Skin epidermis (tissue), 12 donors: ENCODE data around the gene IQSEC3.
"Not testable (repeated sequence)": the region's sequence is repeated elsewhere in the genome, so short reads cannot be mapped to it uniquely, and the experiment has no call there.

Experiments
- H3K27ac ChIP-seq, 21 experiments: fragments of 200-600 bp; sonication (generic) in 11 of 21; one replicate each; pipeline ENCODE4 v1.5.0; 2020; ENCODE audit warnings: mild to moderate bottlenecking in 3 of 21, inconsistent platforms in 2 of 21, moderate library complexity in 2 of 21
- H3K4me3 ChIP-seq, 7 experiments: fragments of 200-600 bp; sonication (generic) in 2 of 7; one replicate each; pipeline ENCODE4 v1.5.0; 2020; ENCODE audit warnings: inconsistent platforms in 2 of 7, mild to moderate bottlenecking in 2 of 7, moderate library complexity in 1 of 7

IQSEC3 gene

DNA sequence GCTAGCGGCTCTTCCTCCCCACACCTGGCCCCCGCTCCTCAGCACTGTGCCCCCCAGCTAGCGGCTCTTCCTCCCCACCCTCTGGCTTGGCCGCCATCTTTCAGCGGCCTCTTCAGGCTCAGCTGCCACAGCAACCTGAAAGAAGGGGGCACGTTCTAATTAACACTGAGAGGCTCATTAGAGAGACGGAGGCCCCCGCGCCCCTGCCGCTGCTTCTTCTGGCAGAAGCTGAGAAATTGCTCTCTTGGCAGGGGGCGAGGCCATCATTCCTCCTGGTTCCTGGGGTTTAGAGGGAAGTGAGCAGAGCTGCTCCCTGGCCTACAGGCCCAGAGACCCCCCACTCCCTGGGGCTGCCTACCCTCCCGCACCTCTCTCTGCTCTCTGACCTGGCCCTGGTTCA, 64.4 kb downstream of the IQSEC3 start:
- Histone ChIP-seq H3K27ac (no peak overlapping the region), H3K4me3 (no peak overlapping the region)

DNA sequence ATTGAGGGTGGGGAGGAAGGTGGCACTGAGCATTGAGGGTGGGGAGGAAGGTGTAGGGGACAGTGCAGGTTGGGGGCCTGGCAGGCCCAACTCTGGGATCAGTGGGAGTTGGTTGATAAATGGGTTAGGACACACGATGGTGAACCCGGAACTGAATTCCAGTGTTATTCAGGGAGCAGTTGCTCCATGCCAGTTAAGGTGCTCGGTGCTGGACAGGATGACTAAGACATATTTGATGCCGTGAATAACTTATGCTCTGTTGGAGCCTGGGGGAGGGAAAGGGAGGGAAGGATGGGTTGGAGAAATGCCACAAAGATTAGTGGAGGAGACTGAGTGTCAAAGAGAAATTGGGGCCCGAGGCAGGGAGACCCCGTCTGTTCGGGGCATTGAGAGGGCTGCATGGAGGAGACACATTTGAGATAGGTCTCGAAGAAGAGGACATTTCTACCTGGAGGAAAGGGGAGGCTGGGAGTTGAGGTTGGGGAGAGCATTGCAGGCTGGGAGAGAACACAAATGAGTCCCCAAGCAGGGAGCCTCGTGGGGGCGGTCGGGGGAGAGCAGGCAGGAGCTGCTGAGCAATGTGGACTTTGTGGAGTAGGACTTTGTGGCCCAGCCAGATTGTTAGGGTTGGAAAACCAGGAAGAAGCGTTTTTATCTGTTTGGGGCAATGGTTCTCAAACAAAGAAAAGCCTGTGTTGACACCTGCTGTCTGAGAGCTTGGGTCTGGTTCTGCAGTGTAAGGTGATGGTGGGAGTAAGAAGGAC, 65.3 kb downstream of the IQSEC3 start:
- Histone ChIP-seq H3K27ac (no peak overlapping the region), H3K4me3 (no peak overlapping the region)

DNA sequence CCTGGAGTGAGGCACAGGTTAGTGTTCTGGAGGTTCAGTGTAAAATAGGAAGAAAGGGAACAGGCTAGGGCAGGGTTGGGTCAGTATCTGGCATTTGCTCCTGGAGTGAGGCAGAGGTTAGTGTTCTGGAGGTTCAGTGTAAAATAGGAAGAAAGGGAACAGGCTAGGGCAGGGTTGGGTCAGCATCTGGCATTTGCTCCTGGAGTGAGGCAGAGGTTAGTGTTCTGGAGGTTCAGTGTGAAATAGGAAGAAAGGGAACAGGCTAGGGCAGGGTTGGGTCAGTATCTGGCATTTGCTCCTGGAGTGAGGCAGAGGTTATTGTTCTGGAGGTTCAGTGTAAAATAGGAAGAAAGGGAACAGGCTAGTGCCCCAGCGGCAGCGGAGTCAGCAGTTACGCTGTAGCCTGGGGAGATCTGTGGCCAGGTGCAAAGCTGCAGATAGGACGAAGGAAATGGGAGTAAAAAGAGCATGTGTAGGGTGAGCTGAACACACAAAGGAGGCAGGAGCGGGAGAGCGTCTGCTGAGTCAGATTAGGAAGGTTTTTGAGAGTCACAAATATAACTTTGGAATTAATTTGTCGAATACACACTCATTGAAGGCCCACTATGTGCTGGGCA, 67.2 kb downstream of the IQSEC3 start:
- H3K4me3 ChIP-seq, H3K27ac ChIP-seq: not testable (repeated sequence)

DNA sequence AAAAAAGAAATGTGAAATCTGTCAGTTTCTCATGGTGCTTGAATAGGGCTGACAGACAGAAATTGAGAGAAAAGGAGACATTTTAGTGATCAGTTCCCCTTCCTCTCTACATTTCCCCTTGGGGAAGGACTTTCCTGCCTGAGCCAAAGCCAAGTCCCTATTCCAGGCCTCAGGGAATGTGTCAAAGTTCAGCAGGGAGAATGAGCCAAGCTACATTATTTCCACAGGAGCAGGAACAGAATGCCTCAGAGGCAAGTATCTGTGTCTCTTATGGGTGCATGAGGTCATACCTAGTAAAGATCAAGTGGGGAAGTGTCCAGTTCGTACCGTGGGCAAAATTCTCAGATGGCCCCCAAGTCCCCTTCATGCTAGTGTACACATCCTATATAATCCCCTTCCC, 68.6 kb downstream of the IQSEC3 start:
- H3K27ac ChIP-seq, result no peak overlapping the region

DNA sequence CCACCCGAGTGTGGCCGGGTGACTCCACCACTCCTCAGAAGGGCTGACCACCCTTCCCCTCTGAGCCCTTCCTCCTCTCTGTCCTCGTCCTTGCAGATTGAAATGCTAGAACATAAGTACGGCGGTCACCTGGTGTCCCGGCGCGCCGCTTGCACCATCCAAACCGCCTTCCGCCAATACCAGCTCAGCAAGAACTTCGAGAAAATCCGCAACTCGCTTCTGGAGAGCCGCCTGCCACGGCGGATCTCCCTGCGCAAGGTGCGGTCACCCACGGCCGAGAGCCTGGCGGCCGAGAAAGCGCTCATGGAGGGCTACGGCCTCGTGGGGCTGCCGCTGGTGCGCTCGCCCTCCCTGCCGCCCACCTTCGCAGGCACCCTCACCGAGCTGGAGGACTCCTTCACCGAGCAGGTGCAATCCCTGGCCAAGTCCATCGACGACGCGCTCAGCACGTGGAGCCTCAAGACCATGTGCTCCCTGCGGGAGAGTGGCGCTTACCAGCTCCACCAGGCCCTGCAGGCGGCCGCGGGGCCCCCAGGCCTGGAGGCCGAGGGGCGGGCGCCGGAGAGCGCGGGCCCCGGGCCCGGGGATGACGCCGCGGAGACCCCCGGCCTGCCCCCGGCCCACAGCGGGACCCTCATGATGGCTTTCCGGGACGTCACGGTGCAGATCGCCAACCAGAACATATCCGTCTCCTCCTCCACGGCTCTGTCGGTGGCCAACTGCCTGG, 71.8 kb downstream of the IQSEC3 start:
- Histone ChIP-seq H3K27ac (no peak overlapping the region), H3K4me3 (peak overlapping the region in 3 of 7 experiments; percentile 7 to 29 (median 20))

More for the DNA sequence above, 68.6 kb downstream of the IQSEC3 start:
- no peak overlapping the region for H3K4me3 ChIP-seq

DNA sequence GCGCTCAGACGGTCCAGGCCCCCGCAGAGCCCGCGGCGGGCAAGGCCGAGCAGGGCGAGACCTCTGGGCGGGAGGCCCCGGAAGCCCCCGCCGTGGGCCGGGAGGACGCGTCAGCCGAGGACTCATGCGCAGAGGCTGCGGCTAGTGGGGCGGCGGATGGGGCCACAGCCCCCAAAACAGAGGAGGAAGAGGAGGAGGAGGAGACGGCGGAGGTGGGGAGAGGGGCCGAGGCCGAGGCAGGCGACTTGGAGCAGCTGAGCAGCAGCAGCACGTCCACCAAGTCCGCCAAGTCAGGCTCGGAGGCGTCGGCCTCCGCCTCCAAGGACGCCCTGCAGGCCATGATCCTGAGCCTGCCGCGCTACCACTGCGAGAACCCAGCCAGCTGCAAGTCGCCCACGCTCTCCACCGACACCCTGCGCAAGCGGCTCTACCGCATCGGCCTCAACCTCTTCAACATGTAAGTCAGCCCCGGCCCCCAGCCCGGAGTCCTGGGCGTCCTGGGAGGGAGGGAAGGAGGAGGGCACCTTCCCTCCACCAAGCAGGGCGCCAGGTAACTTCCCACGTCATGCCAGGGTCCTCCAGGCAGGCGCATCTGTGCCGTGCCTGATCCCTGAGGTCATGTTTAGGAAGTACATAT, 72.4 kb downstream of the IQSEC3 start:
- peak overlapping the region in 3 of 7 experiments; percentile 7 to 29 (median 20) for H3K4me3 ChIP-seq
- no peak overlapping the region for H3K27ac ChIP-seq

DNA sequence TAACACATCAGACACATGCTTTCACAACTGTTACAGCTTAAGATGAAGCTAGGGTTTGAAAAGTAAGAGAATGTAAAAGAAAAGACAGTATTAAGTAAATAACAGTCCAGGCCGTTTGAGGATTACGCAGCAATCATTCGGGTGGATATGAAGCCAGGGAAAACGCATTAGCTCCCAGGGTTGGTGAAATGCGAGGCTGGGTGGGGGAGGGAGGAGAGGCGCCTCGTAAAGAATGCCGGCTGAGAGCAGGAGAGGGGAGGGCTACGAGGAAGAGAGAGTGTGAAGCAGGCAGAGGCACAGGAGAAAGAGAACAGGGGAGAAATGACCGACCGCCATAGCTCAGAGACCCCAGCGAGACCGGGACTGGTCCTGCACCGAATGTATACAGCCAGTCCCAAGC, 73.0 kb downstream of the IQSEC3 start:
- no peak overlapping the region for H3K27ac ChIP-seq
- peak overlapping the region in 1 of 7 experiments; percentile 29 for H3K4me3 ChIP-seq

DNA sequence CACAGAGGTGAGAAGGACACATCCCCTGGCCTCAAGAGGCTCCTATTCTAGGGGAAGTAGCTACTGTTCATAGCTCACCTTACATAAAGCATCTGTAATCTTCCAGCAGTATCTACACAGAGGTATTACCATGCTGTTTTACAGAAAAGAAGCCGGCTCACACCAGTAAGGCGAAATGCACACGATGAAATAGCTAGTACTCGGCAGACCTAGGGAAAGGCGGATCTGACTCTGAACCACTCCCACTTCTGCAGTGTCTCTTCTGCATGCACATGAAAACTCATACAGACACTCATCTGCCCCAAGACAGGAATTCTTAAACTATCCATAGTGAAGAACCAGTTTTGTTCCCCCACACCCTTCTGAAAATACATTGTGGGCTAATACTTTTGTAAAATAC, 73.6 kb downstream of the IQSEC3 start:
- H3K4me3 ChIP-seq, result no peak overlapping the region
- no peak overlapping the region for H3K27ac ChIP-seq

DNA sequence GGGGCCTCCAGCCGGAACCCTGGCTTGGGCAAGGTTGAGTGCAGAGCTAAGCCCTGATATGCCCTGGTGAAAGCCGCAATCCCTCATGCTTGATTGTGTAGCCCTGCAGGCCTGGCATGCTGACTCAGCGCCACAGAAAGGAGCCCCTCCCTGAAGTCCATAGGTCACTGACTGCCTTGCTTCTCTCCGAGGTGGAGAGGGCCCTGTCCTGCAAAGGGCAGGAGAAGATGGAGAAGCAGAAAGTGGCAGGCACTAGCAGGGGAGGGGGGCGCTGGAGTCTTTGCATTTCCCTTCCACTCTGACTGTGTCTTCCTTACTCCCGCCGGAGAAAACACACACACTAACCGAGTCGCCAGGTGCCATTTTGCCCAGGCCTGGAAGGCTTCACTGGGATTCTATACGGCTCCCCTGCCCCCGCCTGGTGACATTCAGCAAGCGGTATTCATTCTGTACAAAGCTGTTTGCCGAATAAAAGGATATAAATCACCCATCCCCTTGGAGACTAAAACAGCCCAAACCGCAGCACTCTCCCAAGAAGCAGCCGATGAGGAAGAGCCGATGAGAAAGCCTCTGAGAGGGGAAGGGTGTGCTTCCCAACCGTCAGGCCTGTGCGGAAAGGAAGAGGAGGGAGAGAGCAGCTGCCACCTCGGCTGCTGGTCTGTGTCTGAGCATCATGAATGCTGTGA, 77.5 kb downstream of the IQSEC3 start:
- H3K27ac ChIP-seq, result no peak overlapping the region
- H3K4me3 ChIP-seq, result no peak overlapping the region

DNA sequence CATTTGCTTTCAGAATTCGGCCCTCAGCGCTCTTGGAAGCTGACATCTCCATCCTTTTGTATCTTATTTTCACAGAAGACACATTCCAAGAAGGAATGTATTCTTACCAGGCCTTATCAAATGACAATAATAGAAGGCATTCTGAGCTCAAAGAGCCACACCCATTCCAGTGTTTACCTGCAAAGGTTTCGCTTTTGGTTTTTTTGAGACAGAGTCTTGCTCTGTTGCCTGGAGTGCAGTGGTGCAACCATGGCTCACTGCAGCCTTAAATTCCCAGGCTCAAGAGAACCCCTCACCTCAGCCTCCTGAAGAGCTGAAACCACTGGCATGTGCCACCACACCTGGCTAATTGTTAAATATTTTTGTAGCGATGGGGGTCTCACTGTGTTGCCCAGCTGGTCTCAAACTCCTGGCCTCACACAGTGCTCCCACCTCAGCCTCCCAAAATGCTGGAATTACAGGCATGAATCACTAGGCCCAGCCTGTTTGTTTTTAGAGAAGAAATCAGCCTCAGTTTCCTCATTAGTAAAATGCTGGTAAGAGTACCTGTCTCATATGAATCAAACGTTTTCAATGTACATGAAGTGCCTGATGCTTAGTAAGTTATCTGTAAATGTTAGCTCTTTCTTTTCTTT, 78.2 kb downstream of the IQSEC3 start:
- Histone ChIP-seq H3K27ac (no peak overlapping the region), H3K4me3 (no peak overlapping the region)

DNA sequence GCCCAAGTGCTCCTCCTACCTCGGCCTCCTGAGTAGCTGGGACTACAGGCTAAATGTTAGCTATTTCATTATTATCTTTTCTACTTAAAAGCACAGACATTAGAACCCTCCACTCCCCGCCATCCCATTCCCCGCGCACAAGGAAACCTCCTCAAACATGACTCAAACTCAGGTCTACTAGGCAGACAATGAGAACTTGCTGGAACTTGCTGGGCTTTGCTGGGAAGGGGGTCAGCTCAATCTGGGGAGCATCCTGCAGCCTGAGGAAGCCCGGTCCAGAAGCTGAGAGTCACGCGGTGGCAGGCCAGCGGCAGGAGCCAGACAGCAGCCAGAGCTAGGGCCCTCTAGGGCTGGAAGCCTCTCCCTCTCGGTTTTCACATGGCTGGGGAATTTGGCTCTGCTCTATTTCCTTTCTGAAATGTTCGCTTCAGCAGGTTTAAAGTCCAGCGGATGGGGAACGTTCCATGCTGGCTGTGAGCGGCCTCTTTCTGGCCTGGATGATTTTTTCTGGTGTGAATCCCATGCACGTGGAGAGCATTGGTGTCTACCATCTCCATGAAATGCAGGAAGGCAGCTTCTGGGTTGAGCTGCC, 78.9 kb downstream of the IQSEC3 start:
- Histone ChIP-seq H3K27ac (no peak overlapping the region), H3K4me3 (no peak overlapping the region)

DNA sequence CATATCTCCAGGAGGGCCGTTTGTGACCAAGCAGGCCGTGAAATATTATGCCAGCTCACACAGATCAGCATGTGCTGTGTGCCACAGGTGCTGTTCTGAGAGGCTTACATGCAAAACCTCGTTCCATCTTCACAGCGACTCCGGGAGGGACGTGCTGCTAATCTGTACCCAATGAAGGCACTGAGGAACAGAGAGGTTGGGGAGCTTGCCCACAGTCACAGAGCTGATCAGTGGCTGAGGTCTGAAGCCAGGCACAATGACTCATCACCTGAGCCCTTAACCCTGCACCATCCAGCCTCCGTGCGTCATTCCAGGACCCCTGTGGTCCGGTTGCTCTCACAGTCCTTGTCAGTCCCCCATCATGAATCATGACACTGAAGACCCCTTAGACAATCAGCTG, 80.7 kb downstream of the IQSEC3 start:
- no peak overlapping the region for H3K4me3 ChIP-seq
- H3K27ac ChIP-seq, result no peak overlapping the region

DNA sequence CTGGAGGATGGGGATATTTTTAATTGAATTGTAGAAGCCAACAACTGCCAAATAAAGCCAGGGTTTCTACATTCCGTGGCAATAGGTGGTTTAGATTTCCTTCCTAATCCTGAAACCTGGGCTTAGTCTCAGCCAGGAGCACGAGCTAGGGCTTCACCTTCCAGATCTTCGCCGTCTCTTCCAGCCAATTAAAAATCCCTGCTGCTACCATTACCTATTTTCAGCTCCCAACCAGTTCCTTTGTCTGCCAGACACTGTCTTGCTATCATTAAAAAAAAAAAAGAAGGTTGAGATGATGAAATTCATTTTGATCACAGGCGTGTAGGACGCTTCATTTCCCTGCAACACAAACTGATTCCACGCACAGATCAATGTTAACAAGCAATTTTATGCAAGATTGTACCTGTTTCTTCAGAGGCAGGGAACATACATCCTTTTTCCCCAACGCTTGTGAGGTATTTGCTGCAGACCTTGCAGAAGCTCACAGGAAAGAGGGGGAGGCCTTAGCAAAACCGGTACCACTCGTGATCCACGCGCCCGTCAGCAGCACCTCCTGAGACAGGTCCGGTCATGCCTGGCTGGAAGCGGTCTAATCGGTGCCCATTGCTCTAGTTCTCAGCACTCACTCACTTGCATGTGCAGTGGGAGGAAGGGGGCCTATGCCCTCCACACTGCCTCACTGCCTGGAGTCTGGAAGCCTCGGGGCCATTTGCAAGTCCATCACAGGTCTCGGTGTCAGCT, 82.3 kb downstream of the IQSEC3 start:
- no peak overlapping the region for H3K27ac ChIP-seq
- H3K4me3 ChIP-seq, result no peak overlapping the region

DNA sequence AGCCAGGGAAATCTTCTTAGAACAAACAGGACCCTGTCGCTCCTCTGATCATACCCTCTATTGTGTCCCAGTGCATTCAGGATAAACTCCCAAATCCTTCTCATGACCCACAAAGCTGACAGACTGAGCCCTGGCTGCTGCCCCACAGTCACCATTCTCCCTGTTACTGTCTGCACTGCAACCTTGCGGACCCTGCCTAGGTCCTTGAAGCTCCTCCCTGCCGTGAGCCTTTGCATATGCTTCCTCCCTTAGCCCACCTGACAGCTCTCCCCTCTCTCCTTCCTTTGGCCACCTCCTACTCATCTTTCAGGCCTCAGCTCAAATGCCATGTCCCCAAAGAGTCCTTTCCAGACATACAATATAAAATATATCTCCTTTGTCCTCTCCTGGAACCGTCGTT, 85.0 kb downstream of the IQSEC3 start:
- H3K4me3 ChIP-seq, result no peak overlapping the region
- no peak overlapping the region for H3K27ac ChIP-seq

DNA sequence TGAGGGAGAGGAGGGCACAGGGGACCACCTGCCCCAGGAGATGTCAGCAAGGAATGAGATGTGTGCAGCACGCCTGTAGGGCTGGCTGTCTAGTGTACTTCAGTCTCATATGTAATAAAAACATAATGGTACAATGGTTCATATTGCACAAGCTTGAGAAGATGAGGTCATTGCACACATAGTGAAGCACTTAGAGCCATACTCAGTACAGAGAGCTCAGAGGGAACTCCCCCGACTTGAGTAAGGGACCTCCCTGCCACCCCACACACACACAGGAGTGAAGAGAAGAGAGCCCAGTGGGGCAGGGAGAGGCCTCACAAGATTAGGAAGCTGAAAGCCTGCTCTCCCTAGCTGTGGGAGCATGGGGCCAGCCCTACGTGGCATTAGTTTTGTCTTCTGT, 85.9 kb downstream of the IQSEC3 start:
- H3K27ac ChIP-seq, result no peak overlapping the region
- H3K4me3 ChIP-seq, result no peak overlapping the region

DNA sequence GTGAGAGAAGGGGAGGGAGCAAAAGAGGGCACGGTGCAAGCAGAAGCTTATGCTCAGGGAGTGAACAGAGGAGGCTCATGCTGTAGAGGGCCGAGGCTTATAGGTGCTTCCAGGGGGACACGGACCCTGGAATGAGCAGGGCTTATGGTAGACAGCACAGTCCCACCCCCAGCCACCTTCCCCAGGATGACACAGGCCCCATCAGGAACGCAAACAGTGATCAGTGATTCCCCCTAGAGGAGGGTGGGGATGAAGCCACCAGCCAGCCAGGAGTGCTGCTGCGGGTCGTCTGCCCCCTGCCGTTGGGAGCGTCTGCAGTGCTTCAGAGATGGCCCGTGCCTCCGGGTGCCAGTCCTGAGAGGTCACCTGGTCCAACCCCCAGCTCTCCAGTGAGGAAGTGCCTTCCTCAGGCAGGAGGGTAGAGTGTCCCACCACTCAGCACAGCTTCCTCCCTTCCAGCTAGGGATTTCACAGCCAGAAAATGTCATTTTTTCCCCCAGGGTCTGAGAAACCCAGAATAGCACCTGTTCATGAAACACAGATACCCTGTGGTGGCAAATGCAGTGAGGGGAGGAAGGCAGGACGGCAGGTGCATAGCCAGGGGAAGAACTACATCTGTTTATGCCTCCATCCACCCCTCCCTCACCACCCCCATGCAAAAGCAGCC, 86.6 kb downstream of the IQSEC3 start:
- H3K4me3 ChIP-seq, result no peak overlapping the region

DNA sequence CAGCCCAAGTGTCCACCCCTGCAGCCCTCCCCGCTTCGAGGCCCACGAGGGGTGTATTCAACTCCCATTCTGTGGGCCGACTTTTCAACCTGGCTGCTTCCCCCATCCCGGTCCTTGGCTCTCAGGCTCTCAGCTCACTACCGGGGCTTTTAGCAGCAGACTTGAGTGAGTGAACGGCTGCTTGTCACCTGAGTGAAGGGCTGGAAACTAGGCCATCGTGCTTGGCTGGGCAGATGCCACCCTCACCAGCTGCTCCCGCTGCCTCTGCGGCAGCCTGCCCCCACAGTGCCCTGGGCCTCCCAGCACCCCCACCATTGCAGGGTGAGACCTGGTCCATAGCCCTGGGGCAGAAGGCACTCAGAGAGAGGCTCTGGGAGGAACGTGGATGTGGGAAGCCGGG, 87.5 kb downstream of the IQSEC3 start:
- H3K27ac ChIP-seq, result no peak overlapping the region
- H3K4me3 ChIP-seq, result no peak overlapping the region

More for the DNA sequence above, 86.6 kb downstream of the IQSEC3 start:
- no peak overlapping the region for H3K27ac ChIP-seq

DNA sequence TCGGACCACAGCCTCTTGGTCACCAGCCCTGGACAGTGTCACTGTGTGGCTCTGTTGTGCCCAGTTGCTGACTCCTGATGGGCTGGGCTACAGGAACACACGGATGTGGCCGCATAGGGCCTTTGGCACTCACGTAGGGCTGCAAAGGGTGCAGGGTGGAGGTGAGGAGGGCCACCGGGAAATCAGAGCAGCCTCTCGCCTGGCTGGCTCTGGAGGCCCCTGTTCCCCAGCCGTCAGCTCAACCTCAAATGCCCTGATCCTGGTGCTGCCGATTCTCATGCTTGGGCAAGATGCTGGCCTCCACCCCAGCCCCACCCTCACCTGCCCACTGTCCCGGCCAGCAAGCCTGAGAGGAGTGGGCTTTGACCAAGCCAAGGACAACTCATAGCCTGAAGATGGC, 88.4 kb downstream of the IQSEC3 start:
- H3K4me3 ChIP-seq, result no peak overlapping the region
- H3K27ac ChIP-seq, result no peak overlapping the region
